HEK293 (cell line): ENCODE measurements around the gene ZNF681.

Experiments used
- CTCF ChIP-seq: fragments of 450-650 bp; formaldehyde crosslinking; IDR thresholded peaks from 2 replicates; pipeline ENCODE4 v1.5.1; 2016; ENCODE audit warnings: missing biosample characterization, missing genetic modification characterization
- REPIN1 ChIP-seq: fragments of 450-650 bp; formaldehyde crosslinking; IDR thresholded peaks from 2 replicates; pipeline ENCODE4 v1.5.1; 2017; ENCODE audit warnings: missing biosample characterization, missing genetic modification characterization, low read depth

- TF ChIP-seq CTCF (tag by site-specific recombination) (no peak), REPIN1 (tag by site-specific recombination) (no peak)
Observed at GRCh38 chr19:23804676-23805075, 46.0 kb upstream of the ZNF681 start.
